Measurements from ENCODE around the gene WDR27.

WDR27 gene

DNA sequence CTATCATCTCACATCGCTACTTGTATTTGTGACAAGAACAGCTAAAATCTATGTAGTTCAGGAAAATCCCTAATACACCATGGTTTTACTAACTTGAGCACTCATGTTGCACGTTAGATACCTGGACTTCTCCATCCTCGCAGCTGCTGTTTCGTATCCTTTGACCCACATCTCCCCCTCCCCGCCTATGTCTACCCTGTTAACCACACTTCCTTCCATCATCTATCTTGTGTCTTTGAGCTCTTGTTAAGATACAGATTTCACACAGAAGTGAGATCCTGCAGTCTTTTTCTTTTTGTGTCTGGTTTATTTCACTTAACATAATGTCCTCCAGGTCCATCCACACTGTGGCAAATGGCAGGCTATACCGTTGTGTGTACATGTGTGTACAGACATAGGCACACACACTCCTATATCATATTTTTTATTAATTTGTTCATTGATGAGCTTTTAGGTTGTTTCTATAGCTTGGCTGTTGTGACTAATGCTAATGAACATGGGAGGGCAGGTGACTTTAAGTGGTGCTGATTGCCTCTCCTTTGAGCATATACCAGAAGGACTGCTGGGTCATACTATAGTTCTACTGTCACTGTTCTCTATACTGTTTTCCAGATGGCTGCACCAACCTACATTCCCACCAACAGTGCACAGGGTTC, 117.8 kb downstream of the WDR27 start:
- TF ChIP-seq, protein P1, sequence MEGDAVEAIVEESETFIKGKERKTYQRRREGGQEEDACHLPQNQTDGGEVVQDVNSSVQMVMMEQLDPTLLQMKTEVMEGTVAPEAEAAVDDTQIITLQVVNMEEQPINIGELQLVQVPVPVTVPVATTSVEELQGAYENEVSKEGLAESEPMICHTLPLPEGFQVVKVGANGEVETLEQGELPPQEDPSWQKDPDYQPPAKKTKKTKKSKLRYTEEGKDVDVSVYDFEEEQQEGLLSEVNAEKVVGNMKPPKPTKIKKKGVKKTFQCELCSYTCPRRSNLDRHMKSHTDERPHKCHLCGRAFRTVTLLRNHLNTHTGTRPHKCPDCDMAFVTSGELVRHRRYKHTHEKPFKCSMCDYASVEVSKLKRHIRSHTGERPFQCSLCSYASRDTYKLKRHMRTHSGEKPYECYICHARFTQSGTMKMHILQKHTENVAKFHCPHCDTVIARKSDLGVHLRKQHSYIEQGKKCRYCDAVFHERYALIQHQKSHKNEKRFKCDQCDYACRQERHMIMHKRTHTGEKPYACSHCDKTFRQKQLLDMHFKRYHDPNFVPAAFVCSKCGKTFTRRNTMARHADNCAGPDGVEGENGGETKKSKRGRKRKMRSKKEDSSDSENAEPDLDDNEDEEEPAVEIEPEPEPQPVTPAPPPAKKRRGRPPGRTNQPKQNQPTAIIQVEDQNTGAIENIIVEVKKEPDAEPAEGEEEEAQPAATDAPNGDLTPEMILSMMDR (IDR thresholded peaks at IDR 0.05) = no peak
- DNase-seq = no peak
- Mint-ChIP-seq H3K4me3 (no peak overlapping the region), H3K27me3 (ENCODE audit: low read depth, poor library complexity) (peaks cover 5% of the 10 kb centered on the region), H3K36me3 (ENCODE audit: low read depth) (peaks cover 62% of the 10 kb centered on the region), H3K27ac (no peak overlapping the region), H3K9me3 (peaks cover 27% of the 10 kb centered on the region), H3K4me1 (no peaks in the 10 kb centered on the region)

DNA sequence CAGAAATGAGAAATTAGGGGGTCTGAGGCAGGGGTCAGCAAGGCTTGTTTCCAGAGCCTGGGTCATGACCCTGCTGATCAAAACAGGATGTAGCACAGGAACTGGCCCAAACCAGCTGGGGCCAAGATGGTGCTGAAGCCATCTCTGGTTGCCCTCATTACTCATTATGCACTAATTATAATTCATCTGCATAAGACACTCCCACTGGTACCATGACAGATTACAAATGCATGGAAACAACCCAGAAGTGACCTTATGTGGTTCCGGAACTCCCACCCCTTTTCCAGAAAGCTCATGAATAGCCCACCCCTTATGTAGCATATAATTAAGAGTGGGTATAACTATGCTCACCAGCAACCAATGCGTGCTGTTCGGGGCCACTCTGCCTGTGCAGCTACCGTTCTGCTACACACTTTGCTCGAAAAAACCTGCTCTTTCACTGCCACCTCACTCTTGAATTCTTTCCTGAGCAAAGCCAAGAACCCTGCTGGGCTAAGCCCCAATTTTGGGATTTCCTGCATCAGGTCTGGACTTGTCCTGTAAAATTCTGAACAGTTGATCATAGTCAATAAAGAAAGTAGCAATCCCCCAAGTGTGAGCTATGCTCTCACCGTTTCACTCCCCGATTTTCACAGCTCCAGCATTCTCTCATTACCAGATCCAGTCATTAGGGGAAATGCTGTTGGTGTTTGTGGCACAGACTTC, 122.3 kb downstream of the WDR27 start:
- Mint-ChIP-seq H3K9me3 (peaks cover 23% of the 10 kb centered on the region), H3K27ac (no peak overlapping the region), H3K4me1 (no peaks in the 10 kb centered on the region), H3K27me3 (ENCODE audit: low read depth, poor library complexity) (peaks cover 8% of the 10 kb centered on the region), H3K4me3 (no peak overlapping the region), H3K36me3 (ENCODE audit: low read depth) (peaks cover 62% of the 10 kb centered on the region)
- DNase-seq = no peak
- TF ChIP-seq, protein P1 (IDR thresholded peaks at IDR 0.05) = no peak

DNA sequence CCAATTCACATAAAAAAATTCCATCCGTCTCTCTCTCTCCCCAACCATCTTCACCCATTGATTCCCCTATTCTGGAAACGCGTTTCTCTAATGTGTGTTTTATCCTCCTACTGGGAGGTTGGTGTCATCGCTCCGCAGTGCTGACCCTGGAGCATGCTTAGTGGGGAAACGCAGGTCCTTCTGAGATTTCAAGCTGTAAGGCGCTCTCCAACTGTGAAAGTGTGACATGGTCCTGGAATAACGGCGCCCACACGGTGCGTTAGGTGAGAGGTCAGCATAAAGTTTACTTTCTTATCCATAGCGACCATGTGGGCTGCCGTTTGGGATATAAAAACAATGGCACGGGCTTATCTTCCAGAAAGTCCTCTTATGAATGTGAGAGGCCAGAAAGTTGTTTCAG, 123.9 kb downstream of the WDR27 start:
- Mint-ChIP-seq H3K4me1 (no peaks in the 10 kb centered on the region), H3K9me3 (peaks cover 20% of the 10 kb centered on the region), H3K27ac (no peak overlapping the region), H3K4me3 (no peak overlapping the region), H3K36me3 (ENCODE audit: low read depth) (peaks cover 67% of the 10 kb centered on the region), H3K27me3 (ENCODE audit: low read depth, poor library complexity) (peaks cover 8% of the 10 kb centered on the region)
- DNase-seq = no peak
- TF ChIP-seq, protein P1 (IDR thresholded peaks at IDR 0.05) = no peak

DNA sequence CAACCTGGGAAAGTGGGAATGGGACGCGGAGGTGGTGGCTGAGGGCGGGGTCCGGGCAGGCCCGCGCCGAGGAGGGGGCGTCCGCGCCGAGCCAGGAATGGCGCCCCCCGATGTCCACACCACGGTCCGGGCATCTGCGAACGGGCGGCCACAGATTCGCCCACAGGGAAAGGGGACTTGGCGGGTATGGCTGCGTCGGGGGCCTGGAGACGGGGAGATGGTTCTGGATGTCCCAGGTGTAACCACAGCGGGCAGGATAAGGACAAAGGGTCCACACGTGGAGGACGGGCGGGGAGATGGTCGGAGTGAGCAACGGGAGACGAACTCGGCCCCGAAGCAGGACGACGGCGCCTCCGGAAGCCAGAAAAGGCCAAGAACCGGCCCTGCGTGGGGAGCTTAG, 124.6 kb downstream of the WDR27 start:
- Mint-ChIP-seq H3K4me3 (no peak overlapping the region), H3K27ac (no peak overlapping the region), H3K9me3 (peaks cover 20% of the 10 kb centered on the region), H3K27me3 (ENCODE audit: low read depth, poor library complexity) (peaks cover 8% of the 10 kb centered on the region), H3K4me1 (no peaks in the 10 kb centered on the region), H3K36me3 (ENCODE audit: low read depth) (peaks cover 64% of the 10 kb centered on the region)
- TF ChIP-seq, protein P1 (IDR thresholded peaks at IDR 0.05) = no peak
- no peak for DNase-seq

DNA sequence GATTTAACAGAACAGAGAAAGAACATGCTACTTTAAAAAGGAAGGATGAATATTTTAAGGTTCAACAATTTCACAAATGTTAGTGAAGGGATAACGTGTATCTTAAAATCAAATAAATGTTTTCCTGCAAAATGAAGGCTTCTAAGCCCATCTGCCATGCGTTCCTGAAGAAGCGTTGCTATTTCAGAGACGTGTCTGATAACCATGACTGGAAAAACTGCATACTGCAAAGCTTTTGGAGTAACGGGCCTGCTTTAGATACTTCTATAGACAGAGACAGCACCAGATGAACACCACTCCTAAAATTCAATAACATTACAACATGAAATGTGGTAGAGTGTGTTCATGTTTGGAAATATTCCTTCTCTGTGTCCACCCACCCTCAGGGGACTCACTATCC, 126.0 kb downstream of the WDR27 start:
- no peak for DNase-seq
- H3K4me3 Mint-ChIP-seq = no peak overlapping the region
- H3K27me3 Mint-ChIP-seq (ENCODE audit: low read depth, poor library complexity) = peaks cover 8% of the 10 kb centered on the region
- H3K27ac Mint-ChIP-seq = no peak overlapping the region
- H3K4me1 Mint-ChIP-seq = no peaks in the 10 kb centered on the region
- TF ChIP-seq, protein P1 (IDR thresholded peaks at IDR 0.05) = no peak
- peaks cover 20% of the 10 kb centered on the region for H3K9me3 Mint-ChIP-seq
- H3K36me3 Mint-ChIP-seq (ENCODE audit: low read depth) = peaks cover 67% of the 10 kb centered on the region

DNA sequence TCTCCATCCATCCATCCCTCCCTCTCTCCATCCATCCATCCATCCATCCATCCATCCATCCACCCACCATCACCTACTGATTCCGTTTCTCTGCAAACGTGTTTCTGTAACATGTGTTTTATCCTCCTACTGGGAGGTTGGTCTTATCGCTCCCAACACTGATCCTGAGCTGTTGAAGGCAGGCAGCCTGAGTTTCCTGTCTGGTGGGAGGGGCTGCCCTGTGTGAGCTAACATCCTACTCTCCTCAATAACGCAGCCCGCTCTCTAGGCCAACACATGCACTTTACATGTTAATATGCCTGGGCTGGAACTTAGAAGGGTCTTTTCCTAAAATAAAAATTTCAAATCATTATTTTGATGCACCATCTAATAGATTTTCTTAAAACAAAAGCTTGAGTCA, 126.5 kb downstream of the WDR27 start:
- H3K36me3 Mint-ChIP-seq (ENCODE audit: low read depth) = peaks cover 68% of the 10 kb centered on the region
- H3K27ac Mint-ChIP-seq = no peak overlapping the region
- TF ChIP-seq, protein P1 (IDR thresholded peaks at IDR 0.05) = no peak
- no peak overlapping the region for H3K4me3 Mint-ChIP-seq
- H3K9me3 Mint-ChIP-seq = peaks cover 20% of the 10 kb centered on the region
- no peaks in the 10 kb centered on the region for H3K4me1 Mint-ChIP-seq
- H3K27me3 Mint-ChIP-seq (ENCODE audit: low read depth, poor library complexity) = peaks cover 8% of the 10 kb centered on the region
- DNase-seq = no peak

All from nephron progenitor cell (in vitro differentiated cells).